VCaP (cell line): ENCODE measurements around the gene ARL6.

ENCODE experiments used
- H3K27ac ChIP-seq: fragments of 450-650 bp; 2 replicates; pipeline ENCODE4 v1.5.1; 2017
- CTCF ChIP-seq: fragments of 450-650 bp; conservative IDR thresholded peaks from 2 replicates; pipeline ENCODE4 v1.5.1; 2017; ENCODE audit warnings: mild to moderate bottlenecking, moderate library complexity

The ARL6 gene

DNA sequence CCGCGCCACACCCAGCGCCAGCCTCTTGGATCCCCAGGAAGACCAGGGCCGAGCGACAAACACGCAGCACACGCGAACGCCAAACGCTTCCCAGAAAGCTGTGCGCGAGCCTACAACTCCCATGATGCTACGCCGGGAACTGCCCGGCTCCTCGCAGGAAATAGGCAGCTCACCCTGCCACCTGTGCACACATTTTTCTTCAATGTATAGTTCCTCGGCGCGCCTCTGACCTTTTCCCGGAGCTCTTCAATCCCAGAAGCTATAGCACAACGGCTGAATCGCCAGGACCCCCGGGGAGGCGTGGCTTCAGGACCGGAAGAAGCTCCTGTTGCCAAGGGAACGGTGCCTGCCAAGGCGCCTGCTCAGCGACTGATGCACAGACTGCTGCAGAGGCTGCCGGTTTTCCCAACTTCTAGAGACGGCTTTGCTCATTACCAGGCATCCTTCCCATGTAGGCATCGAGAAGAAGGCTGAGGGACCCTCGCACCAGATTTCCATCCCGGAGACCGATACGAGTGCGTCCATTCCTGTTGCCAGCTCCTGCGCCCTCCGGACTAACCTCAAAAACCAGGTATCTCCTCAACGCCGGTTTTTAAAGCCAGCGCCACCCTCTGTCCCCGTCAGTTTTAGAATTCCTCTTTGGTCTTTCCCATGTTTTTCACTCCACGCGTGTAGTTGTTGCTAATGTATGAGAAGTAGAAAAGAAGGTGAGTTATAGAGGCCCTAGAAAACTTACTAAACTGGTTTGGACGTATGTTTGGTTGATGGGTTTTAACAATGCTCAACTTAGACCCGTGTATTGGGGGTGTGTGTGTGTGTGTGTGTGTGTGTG lies at the start of gene ARL6:
TSS of gene ARL6 (plus strand) at position 352 of the 832 bp plus-strand sequence. CDS start 3,350 bp downstream, outside the sequence.
- peak; percentile 41 for TF ChIP-seq CTCF
- peak within 1 kb of the TSS; percentile 81 for H3K27ac ChIP-seq

- peak; percentile 93 for TF ChIP-seq CTCF
These were observed 45.3 kb upstream of the ARL6 start for GRCh38 chr3:97719156-97719821.

DNA sequence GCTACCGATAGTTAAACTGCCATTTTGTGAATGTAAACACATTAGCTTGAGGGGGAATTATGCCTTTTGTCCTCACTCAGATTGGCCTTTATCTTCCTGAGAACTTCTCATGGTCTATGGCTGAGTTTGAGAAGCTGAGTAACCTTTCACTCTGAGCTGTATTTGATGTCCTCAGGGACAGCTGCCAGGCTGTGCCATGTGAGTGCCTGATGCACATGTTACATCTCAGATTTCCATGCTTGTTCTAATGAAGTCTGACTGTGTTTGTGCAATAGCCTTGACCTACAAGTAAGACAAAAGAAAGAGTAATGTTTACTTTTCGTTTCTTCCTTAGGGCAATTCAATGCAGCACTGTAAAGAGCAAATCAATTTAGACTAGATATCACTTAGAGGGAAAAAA lies 44.1 kb upstream of the ARL6 start:
- TF ChIP-seq CTCF, result no peak
- H3K27ac ChIP-seq, result no peak overlapping the region

More at GRCh38 chr3:97719156-97719821, 45.3 kb upstream of the ARL6 start:
- H3K27ac ChIP-seq, result no peak overlapping the region

DNA sequence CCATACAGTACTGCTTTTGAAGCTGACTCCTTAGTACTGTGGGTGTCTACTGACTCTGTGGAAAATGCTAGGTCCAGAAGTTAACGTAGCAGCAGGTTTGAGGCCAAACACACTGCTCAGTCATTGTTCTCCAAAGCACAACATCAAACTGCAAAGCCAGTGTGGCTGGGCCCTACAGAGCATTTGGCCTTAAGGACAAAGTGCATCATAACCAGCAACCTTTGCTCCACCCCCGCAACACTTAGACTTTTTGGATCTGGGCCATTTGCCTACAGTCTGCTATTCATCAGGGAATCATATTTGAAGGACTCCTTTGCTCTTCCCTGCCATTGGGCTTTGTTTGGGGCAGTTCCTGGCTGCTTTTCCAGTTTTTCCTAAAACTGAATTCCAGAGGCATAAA lies 43.1 kb upstream of the ARL6 start:
- H3K27ac ChIP-seq, result no peak overlapping the region

GRCh38 chr3:97736928-97737327 lies 27.6 kb upstream of the ARL6 start:
- no peak for TF ChIP-seq CTCF
- H3K27ac ChIP-seq, result no peak overlapping the region

More for the DNA sequence above, 43.1 kb upstream of the ARL6 start:
- TF ChIP-seq CTCF, result no peak

GRCh38 chr3:97738761-97739160 lies 25.8 kb upstream of the ARL6 start:
- TF ChIP-seq CTCF, result no peak
- no peak overlapping the region for H3K27ac ChIP-seq

- H3K27ac ChIP-seq, result no peak overlapping the region
- TF ChIP-seq CTCF, result no peak
These were observed 22.5 kb upstream of the ARL6 start for GRCh38 chr3:97742036-97742435.
